HepG2 (cell line): ENCODE results near the gene CTSZ. TPM values are rescaled to one million over a fixed set of nuclear protein-coding genes. Genes with fewer than 3 reads are reported as not detected.

Experiments
- DZIP1 ChIP-seq: sonication (generic); formaldehyde crosslinking; IDR thresholded peaks from 2 replicates; pipeline ENCODE4 v1.5.0; 2020; ENCODE audit warnings: mild to moderate bottlenecking, missing genetic modification reagents
- HES4 ChIP-seq: sonication (generic); formaldehyde crosslinking; IDR thresholded peaks from 2 replicates; pipeline ENCODE4 v1.9.0; 2021; ENCODE audit warnings: mild to moderate bottlenecking, missing genetic modification reagents, borderline replicate concordance
- HOMEZ ChIP-seq: IDR thresholded peaks from 2 replicates; pipeline ENCODE4 v1.6.1; 2016; ENCODE audit warnings: low read depth
- MXD1 ChIP-seq: sonication (generic); formaldehyde crosslinking; IDR thresholded peaks from 2 replicates; pipeline ENCODE4 v1.4.0; 2020; ENCODE audit warnings: mild to moderate bottlenecking, missing genetic modification reagents
- NCOA5 ChIP-seq: sonication (generic); formaldehyde crosslinking; IDR thresholded peaks from 2 replicates; pipeline ENCODE4 v1.4.0; 2020; ENCODE audit warnings: missing genetic modification reagents
- ZNF354B ChIP-seq: sonication (generic); formaldehyde crosslinking; IDR thresholded peaks from 2 replicates; pipeline ENCODE4 v1.8.0; 2022; ENCODE audit warnings: mild to moderate bottlenecking, missing genetic modification reagents
- ZNF362 ChIP-seq: sonication (generic); formaldehyde crosslinking; IDR thresholded peaks from 2 replicates; pipeline ENCODE4 v1.4.0; 2020; ENCODE audit warnings: missing genetic modification reagents, mild to moderate bottlenecking, borderline replicate concordance
- ZNF496 ChIP-seq: sonication (generic); formaldehyde crosslinking; IDR thresholded peaks from 2 replicates; pipeline ENCODE4 v1.8.1; 2023; ENCODE audit warnings: mild to moderate bottlenecking, moderate library complexity, missing genetic modification reagents; ENCODE audit not compliant: insufficient replicate concordance
- ZSCAN21 ChIP-seq: sonication (generic); formaldehyde crosslinking; IDR thresholded peaks from 2 replicates; pipeline ENCODE4 v1.8.0; 2022; ENCODE audit warnings: mild to moderate bottlenecking, missing genetic modification reagents, moderate library complexity, borderline replicate concordance
- polyA plus RNA-seq, 8 experiments: library from polyadenylated mRNA; depleted of rRNA in 3 of 8; stranded (reverse) in 7 of 8; unstranded in 1 of 8; fragments of >200 nt; fragmentation: Illumina TruSeq in 4 of 8; extraction: Trizol in 4 of 8; gene quantifications; 2 replicates each; pipeline versions ENCODE4 v1.2.1 to v1.2.3, GENCODE V29; 2011 to 2016; ENCODE audit warnings: low read depth in 4 of 8, missing spikeins in 1 of 8, mixed read lengths in 1 of 8; ENCODE audit not compliant: insufficient read depth in 1 of 8
- total RNA-seq, 5 experiments: library from RNA; depleted of rRNA; stranded (reverse); fragments of >200 nt; fragmentation: Illumina TruSeq; extraction: Trizol; gene quantifications; 2 replicates each; pipeline ENCODE4 v1.2.3, GENCODE V29; 2016; ENCODE audit warnings: low read depth in 1 of 5
- TF ChIP-seq, protein P1 (sequence below): sonication (generic); formaldehyde crosslinking; IDR thresholded peaks from 2 replicates; pipeline ENCODE4 v1.8.1; 2023; ENCODE audit warnings: mild to moderate bottlenecking, inconsistent platforms, moderate library complexity, missing genetic modification reagents, borderline replicate concordance
- TF ChIP-seq, protein P2 (sequence below): sonication (generic); formaldehyde crosslinking; IDR thresholded peaks from one replicate; pipeline ENCODE4 v1.5.1; 2020; ENCODE audit warnings: mild to moderate bottlenecking, missing genetic modification reagents; ENCODE audit errors: not compliant biosample characterization

CTSZ gene
- total and polyA plus RNA-seq, 2 of the 13 experiments (the other 11 are each of a cell fraction or from before 2014, with no cell fraction given) = 0.33 TPM; not detected in 1

- TF ChIP-seq NCOA5 (CRISPR knock-in tag) (no peak), HOMEZ (no peak), ZNF362 (0 out of 2 replicates have a peak, but pooled peaks have one; percentile 4), DZIP1 (CRISPR knock-in tag) (no peak), ZNF496 (CRISPR knock-in tag) (no peak), ZSCAN21 (CRISPR knock-in tag) (peak; percentile 59; the same call in 1 of the 2 replicates), HES4 (no peak; the same call in 1 of the 2 replicates), ZNF354B (CRISPR knock-in tag) (0 out of 2 replicates have a peak, but pooled peaks have one; percentile 32), MXD1 (CRISPR knock-in tag) (no peak)
- TF ChIP-seq, protein P1, sequence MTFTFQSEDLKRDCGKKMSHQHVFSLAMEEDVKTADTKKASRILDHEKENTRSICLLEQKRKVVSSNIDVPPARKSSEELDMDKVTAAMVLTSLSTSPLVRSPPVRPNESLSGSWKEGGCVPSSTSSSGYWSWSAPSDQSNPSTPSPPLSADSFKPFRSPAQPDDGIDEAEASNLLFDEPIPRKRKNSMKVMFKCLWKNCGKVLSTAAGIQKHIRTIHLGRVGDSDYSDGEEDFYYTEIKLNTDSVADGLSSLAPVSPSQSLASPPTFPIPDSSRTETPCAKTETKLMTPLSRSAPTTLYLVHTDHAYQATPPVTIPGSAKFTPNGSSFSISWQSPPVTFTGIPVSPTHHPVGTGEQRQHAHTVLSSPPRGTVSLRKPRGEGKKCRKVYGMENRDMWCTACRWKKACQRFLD = no peak
- TF ChIP-seq, protein P2, sequence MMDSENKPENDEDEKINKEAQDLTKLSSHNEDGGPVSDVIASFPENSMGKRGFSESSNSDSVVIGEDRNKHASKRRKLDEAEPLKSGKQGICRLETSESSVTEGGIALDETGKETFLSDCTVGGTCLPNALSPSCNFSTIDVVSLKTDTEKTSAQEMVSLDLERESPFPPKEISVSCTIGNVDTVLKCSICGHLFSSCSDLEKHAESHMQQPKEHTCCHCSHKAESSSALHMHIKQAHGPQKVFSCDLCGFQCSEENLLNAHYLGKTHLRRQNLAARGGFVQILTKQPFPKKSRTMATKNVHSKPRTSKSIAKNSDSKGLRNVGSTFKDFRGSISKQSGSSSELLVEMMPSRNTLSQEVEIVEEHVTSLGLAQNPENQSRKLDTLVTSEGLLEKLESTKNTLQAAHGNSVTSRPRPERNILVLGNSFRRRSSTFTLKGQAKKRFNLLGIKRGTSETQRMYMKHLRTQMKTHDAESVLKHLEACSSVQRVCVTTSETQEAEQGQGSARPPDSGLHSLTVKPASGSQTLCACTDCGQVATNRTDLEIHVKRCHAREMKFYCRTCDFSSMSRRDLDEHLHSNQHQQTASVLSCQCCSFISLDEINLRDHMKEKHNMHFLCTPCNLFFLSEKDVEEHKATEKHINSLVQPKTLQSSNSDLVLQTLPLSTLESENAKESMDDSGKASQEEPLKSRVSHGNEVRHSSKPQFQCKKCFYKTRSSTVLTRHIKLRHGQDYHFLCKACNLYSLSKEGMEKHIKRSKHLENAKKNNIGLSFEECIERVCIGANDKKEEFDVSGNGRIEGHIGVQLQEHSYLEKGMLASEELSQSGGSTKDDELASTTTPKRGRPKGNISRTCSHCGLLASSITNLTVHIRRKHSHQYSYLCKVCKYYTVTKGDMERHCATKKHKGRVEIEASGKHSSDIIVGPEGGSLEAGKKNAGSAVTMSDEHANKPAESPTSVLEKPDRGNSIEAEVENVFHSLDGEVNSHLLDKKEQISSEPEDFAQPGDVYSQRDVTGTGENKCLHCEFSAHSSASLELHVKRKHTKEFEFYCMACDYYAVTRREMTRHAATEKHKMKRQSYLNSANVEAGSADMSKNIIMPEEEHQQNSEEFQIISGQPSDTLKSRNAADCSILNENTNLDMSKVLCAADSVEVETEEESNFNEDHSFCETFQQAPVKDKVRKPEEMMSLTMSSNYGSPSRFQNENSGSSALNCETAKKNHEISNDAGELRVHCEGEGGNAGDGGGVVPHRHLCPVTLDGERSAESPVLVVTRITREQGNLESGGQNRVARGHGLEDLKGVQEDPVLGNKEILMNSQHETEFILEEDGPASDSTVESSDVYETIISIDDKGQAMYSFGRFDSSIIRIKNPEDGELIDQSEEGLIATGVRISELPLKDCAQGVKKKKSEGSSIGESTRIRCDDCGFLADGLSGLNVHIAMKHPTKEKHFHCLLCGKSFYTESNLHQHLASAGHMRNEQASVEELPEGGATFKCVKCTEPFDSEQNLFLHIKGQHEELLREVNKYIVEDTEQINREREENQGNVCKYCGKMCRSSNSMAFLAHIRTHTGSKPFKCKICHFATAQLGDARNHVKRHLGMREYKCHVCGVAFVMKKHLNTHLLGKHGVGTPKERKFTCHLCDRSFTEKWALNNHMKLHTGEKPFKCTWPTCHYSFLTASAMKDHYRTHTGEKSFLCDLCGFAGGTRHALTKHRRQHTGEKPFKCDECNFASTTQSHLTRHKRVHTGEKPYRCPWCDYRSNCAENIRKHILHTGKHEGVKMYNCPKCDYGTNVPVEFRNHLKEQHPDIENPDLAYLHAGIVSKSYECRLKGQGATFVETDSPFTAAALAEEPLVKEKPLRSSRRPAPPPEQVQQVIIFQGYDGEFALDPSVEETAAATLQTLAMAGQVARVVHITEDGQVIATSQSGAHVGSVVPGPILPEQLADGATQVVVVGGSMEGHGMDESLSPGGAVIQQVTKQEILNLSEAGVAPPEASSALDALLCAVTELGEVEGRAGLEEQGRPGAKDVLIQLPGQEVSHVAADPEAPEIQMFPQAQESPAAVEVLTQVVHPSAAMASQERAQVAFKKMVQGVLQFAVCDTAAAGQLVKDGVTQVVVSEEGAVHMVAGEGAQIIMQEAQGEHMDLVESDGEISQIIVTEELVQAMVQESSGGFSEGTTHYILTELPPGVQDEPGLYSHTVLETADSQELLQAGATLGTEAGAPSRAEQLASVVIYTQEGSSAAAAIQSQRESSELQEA (CRISPR knock-in tag) = no peak
Measured at GRCh38 chr20:59006167-59006863, 739 bp downstream of the CTSZ start (continued).
